GM19397 (cell line): ENCODE data around the gene PRKCI.
"Not testable (repeated sequence)": the region's sequence is repeated elsewhere in the genome, so short reads cannot be mapped to it uniquely, and the experiment has no call there.

ENCODE experiments used
- ATAC-seq: cut with Tn5 transposase; IDR thresholded peaks from one replicate; pipeline ENCODE4 v1.9.1; 2021; ENCODE audit warnings: mild to moderate bottlenecking, moderate library complexity; ENCODE audit not compliant: unreplicated experiment

Gene PRKCI

GRCh38 chr3:170331143-170331542 is 108.9 kb downstream of the PRKCI start:
- ATAC-seq, result peak; percentile 78

- no peak for ATAC-seq
Measured at GRCh38 chr3:170337420-170337819, 115.2 kb downstream of the PRKCI start.

GRCh38 chr3:170338690-170339340 is 116.6 kb downstream of the PRKCI start:
- no peak for ATAC-seq

DNA sequence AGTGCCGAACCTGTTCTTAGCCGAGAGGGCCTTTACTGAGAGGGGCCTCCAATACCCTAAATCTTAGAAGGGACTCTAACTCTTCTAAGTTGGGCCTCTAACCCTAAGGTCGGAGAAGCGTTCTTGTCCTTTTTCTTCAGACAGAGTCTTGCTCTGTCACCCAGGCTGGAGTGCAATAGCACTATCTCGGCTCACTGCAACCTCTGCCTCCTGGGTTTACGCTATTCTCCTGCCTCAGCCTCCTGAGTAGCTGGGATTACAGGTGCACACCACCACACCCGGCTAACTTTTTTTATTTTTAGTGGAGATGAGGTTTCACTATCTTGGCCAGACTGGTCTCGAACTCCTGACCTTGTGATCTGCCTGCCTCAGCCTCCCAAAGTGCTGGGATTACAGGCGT is 120.0 kb downstream of the PRKCI start:
- ATAC-seq, result not testable (repeated sequence)

- not testable (repeated sequence) for ATAC-seq
Measured at GRCh38 chr3:170343859-170344258, 121.6 kb downstream of the PRKCI start.

DNA sequence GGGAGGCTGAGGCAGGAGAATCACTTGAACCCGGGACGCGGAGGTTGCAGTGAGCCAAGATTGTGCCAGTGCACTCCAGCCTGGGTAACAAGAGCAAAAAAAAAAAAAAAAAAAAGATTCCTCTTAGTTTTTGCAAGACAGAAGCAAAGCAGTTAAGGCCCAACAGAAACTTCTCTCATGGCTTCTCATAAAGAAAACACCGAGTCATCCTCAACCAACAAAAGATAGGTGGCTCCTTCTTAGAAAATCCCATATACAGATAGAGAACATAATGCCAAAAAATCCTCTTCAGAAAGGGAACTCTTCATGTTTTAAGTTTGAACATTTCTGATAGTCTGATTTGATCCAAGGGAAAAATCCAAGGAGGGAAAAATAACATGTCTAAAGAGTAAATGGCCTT is 122.7 kb downstream of the PRKCI start:
- ATAC-seq, result no peak

GRCh38 chr3:170346481-170347392 is 124.5 kb downstream of the PRKCI start:
- no peak for ATAC-seq

DNA sequence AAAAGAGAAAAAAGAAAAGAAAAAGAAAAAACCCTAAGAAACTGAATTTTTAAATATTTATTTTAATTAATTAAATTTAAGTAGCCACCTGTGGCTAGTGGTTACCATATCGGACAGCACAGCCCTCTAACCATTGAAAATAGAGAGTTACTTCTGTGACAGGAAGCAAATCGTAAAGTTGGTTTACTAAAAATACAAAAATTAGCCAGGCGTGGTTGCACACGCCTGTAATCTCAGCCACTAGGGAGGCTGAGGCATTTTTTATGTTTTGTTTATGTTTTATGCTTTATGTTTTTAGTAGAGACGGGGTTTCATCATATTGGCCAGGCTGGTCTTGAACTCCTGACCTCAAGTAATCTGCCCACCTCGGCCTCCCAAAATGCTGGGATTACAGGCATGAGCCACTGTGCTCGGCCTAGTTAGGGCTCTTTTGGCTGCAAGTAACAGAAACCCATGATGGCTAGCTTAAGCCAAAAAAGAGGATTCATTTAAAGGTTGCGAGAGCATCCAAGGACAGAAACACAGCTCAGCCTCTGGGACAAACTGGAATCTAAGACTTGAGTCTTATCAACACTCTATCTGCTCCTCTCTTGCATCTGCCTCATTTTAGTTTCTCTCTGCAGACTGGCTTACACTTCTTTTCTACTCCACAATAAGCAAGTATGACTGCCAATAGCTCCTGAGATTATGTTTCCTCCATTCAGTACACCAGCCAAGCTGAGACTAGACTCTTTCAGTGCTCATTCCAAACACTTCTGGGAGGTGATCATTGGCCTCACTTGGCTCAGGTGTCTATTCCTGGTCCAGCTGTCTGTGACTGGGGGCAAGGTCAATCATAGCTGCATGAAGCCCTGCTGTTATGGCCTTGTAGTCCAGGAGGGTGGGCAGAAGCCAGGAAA is 128.5 kb downstream of the PRKCI start:
- peak; percentile 52 for ATAC-seq

GRCh38 chr3:170352936-170353335 is 130.7 kb downstream of the PRKCI start:
- no peak for ATAC-seq

GRCh38 chr3:170353485-170353884 is 131.3 kb downstream of the PRKCI start:
- ATAC-seq, result no peak

DNA sequence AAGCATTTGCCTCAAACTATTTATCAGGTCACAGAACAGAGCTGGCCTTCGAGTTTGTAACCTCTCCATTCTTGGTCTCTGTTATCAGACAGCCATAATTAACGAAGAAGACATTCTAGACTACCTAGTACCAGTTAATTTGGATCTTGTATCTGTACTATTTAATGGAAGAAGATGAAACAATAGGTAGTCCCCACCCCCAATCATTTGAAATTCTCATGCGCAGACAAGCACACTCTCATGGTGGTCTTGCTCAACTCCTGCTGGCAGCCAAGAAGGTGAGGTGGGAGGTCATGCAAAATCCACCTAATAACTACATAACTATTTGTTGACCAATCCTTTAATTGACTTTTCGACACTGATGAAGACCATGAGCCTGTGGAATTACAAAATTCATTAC is 132.5 kb downstream of the PRKCI start:
- ATAC-seq, result no peak
